HG03432 (cell line): ENCODE measurements around the gene BEAN1.

Experiments used
- ATAC-seq: cut with Tn5 transposase; IDR thresholded peaks from one replicate; pipeline ENCODE4 v1.9.1; 2021; ENCODE audit warnings: mild to moderate bottlenecking, moderate library complexity; ENCODE audit not compliant: unreplicated experiment

BEAN1 gene

DNA sequence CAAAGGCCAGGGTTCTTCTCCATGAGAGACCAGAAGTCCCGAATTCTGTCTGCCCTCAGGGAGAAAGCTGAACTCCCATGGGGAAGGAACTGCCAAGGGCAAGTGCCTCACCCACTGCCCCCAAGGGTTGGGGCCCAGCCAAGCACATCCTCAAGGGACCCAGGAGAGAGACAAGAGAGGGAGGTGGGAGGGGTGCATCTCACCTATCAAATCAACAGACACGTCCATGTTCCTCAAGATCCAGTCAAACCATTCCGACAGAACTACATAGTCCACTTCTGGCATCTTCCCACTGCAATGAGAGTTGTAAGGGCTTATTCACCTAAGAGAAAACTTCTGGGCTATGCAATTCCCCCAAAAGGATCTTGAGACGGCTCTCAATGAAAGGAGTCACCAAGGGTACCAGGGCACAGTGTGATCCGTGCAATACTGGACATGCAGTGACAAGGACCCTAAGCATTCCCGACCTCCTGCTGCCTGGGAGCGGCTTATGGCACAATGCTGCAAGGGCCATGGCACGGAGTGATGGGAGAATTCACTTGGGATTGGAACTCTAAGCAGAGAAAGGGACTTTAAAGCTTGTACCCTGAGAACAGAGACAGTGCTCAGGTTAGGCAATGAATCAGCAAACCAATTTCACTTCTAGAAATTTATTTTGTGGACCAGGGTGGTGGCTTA lies 90.6 kb downstream of the BEAN1 start:
- ATAC-seq, result no peak

DNA sequence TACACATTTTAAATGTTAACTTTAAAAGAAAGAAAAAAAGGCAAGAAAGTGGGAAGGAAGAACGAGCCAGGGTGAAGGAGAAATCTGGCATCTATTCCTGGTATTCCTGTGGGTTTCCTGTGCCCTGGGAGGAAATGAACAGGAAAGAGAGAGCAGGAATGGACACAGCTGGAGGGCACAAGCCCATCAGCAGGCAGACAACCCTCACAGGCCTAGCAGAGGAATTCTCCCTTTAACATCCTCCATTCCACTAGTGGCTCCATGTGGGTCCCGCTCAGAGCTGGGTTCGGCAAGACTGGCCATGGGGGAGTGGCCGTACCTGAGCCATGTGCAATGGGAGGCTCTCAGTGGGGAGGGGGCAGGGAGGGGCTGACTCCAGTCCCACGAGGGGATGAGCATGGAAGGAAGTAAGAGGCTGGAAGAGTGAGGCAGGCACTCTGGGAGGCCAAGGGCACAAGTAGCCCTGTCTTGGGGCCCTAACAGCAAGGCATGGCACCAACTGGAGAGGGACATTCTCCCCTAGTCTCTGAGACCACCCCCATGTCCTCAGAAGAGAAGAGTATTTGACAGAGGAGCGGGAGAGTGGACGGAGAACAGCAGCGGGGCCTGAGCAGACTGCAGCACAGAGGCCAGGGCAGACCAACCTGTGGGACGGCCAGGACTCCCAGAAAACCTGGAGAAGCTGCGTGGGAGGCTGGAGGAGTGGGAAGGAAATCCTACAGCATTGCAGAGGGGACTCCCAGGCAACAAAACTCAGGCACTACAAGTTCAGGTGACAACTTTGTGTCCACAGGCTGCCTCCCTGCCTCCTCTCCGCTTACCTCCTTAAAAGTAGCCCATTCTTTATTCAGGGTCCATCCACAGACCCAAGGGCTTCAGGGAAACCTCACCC lies 92.6 kb downstream of the BEAN1 start:
- ATAC-seq, result no peak

DNA sequence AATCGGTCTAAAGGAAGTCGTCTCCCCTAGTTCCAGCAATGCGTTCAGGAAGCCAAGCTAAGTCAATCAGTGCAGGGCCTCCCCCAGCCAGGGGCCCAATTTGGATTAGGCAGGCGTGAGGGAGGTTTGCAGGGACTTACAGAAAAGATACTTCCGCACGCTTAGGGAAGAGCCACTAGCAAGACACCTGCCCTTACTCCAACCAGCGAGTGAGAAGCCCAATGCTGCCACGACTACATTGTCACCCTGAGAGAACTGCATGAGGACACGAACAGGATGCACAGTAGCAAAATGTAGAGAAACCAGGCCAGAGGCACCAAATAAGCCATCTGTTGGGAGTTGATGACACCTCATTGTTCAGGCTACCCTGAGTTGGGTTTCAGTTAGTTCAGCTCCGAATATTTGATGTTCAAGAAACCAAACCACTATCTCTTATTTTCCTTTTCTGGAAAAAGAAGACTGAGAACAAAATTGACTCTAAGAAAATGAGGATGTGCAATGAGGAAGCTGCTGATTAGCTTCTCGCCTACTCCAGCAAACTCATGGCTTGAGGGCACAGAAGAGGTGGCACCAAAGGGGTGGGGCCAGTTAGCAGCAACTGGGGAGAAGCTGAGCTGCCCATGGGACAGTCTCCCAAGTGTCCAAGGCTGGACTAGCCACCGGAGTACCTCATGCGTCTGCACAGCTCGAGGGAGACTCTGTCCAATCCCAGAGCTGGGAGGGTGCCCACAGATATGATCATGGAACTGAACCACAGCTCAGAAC lies 93.5 kb downstream of the BEAN1 start:
- ATAC-seq, result no peak

DNA sequence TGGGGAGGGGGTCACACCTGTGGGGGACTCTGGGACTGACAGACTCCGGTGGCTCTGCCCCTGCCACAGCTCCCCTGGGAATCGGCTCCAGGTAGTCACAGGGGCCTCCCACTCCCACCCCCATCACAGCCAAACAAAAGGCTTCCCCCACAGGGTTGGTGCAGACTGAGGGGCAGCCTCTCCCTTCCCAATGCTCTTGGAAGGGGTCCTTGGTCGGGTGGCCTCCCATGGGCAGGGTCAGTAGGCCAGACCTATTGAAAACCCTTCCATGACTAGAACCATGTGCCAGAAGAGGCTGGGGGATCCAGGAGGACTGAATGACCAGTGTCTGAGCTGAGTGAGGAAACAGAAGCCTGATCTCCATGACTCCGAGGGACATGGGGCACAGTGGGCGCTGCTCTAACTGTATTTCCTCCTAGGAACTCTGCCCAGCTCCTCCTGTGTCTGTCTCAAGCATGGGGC lies 94.2 kb downstream of the BEAN1 start:
- ATAC-seq, result no peak

DNA sequence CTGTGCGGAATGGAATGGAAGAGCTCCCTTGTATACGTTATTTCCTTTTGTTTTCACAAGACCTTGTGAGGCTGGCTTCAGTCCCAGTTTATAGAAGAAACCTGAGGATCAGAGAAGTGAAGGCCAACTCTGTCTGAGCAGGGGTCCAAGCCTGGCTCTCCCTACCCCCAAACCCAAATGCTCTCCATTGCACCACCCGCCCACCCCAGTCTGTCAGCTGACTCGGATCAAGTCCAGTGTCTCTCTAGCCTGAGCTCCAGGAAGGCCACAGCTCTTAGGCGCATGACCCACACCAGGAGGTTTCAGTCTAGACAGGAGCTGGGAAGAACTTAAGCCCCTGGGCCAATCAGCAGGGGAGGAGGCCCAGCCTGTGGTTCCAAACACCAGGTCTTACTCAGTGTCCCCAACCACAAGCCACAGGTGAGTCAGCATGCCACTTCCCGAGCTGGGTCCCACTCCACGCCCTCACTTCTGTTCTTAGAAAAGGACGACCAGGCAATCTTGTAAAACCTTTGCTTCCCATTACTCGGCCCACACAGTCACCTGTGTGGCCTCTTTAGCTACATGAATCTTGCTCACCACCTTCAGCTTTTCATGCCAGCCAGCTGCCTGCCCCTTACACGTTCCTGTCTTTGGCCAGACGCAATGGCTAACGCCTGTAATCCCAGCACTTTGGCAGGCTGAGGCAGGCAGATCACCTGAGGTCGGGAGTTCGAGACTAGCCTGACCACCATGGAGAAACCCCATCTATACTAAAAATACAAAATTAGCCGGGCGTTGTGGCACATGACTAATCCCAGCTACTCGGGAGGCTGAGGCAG lies 95.1 kb downstream of the BEAN1 start:
- peak; percentile 77 for ATAC-seq

DNA sequence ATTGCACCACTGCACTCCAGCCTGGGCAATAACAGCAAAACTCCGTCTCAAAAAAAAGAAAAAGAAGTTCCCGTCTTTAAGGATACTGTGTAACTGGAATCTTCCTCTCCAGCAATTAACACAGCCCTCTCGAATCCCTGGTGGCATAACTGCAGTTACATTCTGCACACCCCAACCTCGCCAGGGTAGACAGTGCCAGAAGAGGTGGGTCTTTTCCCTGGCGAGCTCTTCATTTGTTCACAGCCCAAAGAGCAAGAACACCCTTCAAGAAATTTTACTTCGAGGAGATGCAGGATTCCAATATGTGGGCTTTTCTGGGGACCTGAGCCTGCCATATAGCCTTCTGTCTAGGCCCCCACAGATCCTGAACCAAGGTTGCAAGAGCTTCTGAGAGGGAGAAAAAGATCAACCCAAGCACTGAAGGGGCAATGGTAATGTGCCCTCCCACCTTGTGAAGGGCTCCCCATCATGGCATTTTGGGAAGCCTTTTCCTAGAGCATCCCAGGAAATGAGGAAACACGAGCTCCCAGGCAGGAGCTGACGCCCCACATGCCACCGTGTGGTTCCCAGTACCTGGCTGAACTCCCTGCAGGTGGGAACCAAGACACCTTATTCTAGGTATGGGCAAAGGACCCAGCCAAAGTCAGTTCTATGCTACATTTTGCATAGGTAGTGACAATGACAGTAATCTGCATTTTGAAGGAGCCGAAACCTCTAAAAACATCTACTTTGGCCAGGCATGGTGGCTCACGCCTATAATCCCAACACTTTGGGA lies 95.9 kb downstream of the BEAN1 start:
- ATAC-seq, result no peak

DNA sequence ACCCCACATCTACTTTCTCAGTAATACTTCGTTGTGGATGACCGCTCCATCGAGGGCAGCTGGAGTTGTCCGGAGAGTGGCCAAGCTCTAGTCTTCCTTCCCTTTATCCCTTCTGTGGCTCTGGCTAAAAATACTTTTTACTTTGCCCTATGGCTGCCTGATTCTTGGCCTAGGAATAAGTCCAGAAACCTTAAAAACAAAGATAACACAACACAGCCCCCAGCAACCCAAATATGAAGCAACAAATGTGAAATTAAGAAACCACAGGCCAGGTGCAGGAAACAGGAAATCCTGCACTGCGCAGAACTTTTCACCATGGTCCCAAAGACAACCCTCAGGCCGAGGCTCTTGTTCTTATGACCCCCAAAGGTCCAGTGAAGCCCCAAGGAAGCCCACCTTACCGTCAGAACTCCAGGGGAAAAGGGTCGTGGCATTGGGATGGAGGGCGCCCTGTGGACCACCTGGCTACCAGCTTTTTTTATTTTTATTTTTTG lies 96.8 kb downstream of the BEAN1 start:
- ATAC-seq, result peak; percentile 46

DNA sequence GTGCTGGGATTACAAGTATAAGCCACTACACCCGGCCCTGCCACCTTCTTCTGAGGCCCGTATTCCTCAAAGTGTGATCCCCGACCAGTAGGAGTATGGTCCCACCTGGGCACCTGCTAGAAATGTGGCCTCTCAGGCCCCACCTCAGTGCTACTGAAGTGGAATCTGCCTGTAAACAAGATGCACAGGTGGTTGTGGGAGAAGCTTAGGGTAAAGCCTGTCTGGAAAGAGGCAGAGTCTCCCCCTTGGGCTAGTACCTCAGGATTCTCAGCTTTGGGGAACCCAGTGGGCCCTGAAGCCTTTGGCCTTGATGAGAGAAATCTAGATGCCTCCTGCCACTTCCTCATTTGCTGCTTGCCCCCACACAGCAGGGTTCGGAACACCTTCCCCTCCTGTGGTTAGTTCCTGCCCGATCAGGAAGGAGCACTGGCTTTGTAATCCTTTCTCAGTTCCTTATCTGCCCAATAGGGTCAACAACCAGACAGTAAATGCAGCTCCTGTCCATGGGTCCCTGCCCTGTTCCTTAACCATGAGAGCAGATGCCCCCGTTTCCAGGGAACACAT lies 97.6 kb downstream of the BEAN1 start:
- ATAC-seq, result peak; percentile 58

DNA sequence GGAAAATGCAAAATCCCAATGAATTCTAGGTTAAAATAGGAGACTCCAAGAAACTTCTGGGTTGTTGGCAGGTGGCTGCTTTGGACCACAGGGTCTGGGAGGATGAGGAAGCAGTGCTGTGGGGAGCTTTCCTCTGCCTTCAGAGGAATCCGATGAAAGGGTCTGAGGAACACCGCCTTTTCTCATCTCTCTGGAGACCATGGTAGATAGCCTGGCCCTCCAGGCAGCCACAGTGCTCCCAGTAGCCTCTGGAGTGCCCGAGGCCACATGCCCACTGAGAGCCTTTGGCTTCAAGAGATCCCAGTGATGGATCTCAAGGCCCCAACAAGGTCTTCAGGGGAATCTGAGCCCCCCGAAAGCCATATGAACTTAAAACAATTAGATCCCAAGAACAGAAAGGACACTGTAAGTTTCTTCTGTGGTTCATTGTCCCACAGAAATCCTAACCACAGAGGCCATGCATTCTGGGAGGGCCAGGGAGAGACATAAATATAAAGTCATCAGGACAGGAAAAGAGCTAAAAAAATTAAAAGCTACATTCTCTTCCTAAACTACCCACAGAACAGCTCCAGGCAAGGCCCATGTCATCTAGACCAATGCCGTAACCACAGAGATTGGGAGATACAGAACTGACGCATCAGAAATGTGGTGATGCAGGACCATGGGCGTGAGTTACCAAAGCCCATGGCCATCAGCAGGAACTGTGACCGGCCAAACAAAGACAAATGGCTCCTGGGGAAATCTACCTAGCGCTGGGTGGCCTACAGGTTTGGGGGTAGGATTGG lies 98.5 kb downstream of the BEAN1 start:
- ATAC-seq, result no peak

DNA sequence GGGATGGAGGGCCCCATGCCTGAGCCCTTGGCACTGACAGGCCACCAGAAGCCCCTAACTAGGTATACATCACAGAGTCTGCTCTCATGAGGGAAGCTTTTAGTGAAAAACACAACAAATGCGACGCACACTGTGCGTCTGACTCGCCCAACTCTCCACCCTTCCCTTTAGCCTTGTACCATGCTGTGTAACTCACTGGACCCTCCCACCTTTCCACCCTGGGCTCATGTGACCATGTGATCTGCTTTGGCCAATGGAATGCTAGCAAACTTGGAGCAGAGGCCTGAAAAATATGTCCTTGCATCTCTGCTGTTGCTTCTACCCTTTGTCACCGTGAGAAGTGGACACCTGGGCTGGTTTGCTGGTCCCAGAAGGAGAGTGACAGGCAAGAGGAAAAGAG lies 101.2 kb downstream of the BEAN1 start:
- no peak for ATAC-seq

DNA sequence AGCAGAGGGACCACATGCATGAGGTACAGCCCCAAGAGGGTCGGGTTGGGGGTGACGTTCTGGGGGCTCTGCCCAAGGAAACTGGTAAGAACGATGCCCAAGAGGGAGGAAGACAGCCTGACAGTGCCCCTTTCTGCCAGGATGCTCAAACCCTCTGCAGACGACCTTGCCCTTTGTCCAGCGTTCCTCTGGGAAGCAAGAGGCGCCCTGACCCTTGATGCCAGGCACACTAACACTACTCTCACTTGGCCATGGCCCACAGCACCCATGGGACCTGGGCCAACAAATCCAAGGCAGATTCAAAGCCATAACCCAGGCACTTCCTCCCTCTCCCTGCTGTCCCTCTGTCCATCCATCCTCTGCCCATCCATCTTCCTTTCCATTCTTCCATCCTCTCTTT lies 102.4 kb downstream of the BEAN1 start:
- no peak for ATAC-seq
